Activated naive CD8-positive, alpha-beta T cell (primary cell): ENCODE results near the gene IL1RL2.

ENCODE experiments used
- H3K27ac Mint-ChIP-seq: one replicate; pipeline ENCODE4 v1.8.0; 2021; ENCODE audit warnings: mixed read lengths
- H3K27me3 Mint-ChIP-seq: one replicate; pipeline ENCODE4 v1.8.0; 2021; ENCODE audit warnings: mixed read lengths
- H3K36me3 Mint-ChIP-seq: one replicate; pipeline ENCODE4 v1.8.0; 2021; ENCODE audit warnings: mixed read lengths
- H3K4me1 Mint-ChIP-seq: one replicate; pipeline ENCODE4 v1.8.0; 2021; ENCODE audit warnings: low read depth, mixed read lengths
- H3K4me3 Mint-ChIP-seq: one replicate; pipeline ENCODE4 v1.8.0; 2021; ENCODE audit warnings: mild to moderate bottlenecking, mixed read lengths
- H3K9me3 Mint-ChIP-seq: one replicate; pipeline ENCODE4 v1.8.0; 2021; ENCODE audit warnings: low read depth, mixed read lengths

IL1RL2 gene

DNA sequence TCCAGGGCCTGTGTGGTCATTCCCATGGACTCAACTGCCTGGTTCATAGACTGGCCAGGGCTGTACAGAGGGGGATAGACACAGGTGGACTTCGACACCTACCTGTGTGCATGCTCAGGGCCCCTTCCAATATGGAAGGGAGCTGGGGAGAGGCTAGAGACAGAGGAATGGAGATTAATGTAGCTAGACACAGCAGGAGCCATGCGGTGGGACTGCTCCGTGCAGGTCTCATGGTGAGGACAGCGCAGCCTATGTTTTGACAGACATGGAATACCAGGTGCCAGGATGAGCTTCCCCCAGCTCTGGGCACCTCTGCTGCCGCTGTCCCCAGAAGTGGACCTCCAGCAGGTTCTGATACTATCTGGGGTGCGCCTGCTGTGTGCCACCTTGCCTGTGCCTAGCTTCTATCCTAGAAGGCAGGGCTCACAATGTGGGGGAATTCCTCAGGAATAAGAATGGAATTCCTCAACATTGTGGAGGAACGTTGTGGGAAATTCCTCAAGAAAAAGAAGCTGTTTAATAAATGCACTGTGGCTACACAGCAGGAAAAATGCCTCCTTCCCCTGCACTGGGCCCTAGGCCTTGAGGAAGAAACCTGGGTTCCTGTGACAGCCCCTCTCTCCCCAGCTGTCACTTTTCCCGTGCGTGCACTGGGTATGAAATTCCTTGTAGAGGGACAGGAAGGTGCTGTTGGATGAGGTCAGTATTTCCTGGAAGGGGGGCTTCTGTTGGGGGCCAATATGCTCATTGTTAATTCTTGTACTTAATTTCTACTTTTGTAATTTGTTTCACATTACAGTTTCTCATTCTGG lies 37.0 kb upstream of the IL1RL2 start:
- peaks cover 10% of the 10 kb centered on the region for H3K9me3 Mint-ChIP-seq
- H3K36me3 Mint-ChIP-seq = peaks cover 25% of the 10 kb centered on the region
- H3K27ac Mint-ChIP-seq = no peak overlapping the region
- H3K4me1 Mint-ChIP-seq = peaks cover 16% of the 10 kb centered on the region
- H3K27me3 Mint-ChIP-seq = no peaks in the 10 kb centered on the region
- H3K4me3 Mint-ChIP-seq = no peak overlapping the region

DNA sequence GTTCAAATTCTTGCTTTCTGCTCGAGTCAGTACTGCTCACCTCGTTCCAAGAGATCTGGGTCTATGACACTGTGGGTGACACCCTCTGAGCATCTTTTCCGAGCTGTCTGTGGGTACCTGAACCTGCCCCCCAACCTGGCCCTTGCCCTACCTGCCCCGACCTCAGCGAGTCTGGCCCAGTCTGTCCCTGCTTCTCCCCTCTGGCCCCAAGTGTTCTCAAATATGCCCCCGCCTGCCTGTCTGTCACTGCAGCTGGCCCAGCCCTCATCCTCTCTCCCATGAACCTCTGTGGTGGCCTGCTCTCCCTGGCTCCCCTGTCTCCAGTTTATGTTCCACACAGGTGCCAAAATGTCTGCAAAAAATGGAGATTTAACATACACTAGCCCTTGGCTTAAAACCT lies 32.5 kb upstream of the IL1RL2 start:
- H3K4me1 Mint-ChIP-seq = no peaks in the 10 kb centered on the region
- H3K9me3 Mint-ChIP-seq = no peaks in the 10 kb centered on the region
- no peak overlapping the region for H3K4me3 Mint-ChIP-seq
- no peaks in the 10 kb centered on the region for H3K27me3 Mint-ChIP-seq
- H3K36me3 Mint-ChIP-seq = peaks cover 9% of the 10 kb centered on the region
- H3K27ac Mint-ChIP-seq = no peak overlapping the region

DNA sequence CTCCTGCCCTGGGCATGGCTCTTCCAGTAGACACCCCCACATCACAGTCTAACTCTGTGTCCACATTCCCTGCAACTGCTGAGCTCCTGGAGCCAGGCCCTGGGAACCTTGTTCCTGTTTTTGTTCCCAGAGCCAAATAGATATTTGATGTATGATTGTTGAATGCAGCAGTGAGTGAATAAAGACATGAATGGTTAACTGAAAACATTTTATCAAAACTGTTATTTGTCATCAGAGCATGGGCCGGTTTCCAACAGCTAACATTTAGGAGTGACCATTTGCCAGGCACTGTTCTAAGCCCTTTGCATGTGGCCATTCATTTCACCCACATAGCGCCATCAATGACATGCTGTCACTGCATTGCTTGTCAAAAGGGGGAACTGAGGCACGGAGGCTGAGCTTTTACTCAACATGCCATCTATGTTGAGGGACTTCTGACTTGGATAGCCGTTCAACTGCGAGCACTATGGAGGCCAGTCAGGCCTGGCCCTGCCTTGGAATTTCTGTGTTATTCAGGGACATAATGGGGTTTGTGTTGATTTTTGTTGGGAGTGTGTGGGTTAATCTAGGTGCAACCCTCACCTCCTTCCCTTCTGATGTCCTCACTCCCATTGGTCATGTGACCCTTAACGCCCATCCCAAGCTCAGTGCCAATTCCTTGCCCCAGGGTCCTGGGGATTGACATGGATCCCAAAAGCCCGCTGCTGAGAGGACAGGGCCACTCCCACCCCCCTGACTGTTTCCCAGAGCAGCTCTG lies 31.7 kb upstream of the IL1RL2 start:
- Mint-ChIP-seq H3K4me1 (no peaks in the 10 kb centered on the region), H3K27ac (no peak overlapping the region)

DNA sequence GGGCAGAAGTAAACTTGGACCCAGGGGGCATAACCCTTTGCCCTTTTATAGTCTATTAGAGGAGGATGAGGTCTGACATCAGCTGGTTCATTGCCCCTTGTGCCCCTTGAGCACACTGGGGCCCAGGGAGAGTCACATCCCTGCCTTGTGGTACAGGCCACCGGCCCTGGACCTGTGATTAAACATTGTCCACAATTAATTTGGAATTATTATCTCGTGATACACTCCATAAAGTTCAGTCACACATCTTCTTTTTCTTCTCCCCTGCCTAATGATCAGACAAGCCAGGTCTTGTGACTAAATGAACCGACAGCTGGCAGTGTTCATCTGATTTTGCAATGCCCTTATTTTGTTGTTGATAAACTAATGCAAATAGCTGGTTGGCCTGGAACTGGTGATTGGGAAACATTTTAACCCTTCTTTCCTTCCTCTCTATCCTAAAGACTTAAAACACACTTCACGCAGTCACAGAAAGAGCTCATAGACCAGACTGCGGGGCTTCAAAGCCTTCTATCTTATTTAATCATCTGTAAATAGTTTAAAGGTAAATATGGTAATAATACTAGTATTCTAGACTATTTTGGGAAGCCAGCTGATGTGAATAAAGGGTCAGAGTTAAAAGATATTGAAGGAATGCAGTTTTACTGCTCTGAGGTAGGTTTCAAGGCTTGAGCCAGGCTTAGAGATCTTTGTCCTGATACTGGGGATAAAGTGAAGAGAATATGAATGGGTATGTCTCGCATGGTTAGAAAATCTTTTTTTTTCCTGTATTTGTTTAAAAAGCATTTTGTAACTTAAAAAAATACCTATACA lies 30.9 kb upstream of the IL1RL2 start:
- H3K27ac Mint-ChIP-seq = no peak overlapping the region
- H3K36me3 Mint-ChIP-seq = peaks cover 4% of the 10 kb centered on the region
- no peaks in the 10 kb centered on the region for H3K9me3 Mint-ChIP-seq
- H3K27me3 Mint-ChIP-seq = no peaks in the 10 kb centered on the region
- H3K4me1 Mint-ChIP-seq = no peaks in the 10 kb centered on the region
- no peak overlapping the region for H3K4me3 Mint-ChIP-seq

More for the DNA sequence above, 31.7 kb upstream of the IL1RL2 start:
- Mint-ChIP-seq H3K4me3 (no peak overlapping the region), H3K36me3 (peaks cover 9% of the 10 kb centered on the region), H3K9me3 (no peaks in the 10 kb centered on the region), H3K27me3 (no peaks in the 10 kb centered on the region)

DNA sequence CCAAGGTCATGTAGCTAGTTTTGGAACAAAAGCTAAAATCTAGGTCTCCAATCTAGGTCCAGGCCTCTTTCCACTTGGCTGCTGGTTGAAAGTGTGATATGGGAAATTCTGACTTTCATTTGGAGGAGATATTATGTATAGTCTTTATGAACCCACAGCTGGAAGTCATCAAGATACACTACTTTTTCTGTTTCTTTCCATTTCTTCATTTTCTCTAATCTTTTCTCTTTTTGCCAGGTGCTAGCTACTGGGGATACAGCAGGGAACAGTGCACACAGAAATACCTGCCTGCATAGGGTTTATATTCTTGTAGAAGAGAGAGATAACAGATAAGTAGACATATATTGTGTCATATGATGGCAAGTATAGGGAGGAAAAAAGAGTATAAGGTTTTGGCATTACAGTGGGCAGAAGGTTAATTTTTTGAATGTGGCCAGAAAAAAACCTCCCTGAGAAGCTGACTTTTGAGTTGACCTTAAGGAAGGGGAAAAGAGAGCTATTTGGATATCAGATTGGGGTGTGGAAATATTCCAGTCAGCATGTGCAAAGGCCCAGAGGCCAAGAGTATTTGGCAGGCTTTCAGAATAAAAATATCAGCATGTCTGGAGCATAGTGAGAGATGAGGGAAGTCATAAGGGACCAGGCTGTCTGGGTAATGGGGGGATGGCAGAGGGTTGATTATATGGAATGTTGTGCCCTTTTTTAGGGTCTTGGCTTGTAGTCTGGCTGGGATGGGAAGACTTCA lies 28.6 kb upstream of the IL1RL2 start:
- H3K4me3 Mint-ChIP-seq = no peak overlapping the region
- H3K27me3 Mint-ChIP-seq = no peaks in the 10 kb centered on the region
- H3K27ac Mint-ChIP-seq = no peak overlapping the region
- H3K9me3 Mint-ChIP-seq = no peaks in the 10 kb centered on the region
- H3K4me1 Mint-ChIP-seq = no peaks in the 10 kb centered on the region
- H3K36me3 Mint-ChIP-seq = peaks cover 2% of the 10 kb centered on the region

DNA sequence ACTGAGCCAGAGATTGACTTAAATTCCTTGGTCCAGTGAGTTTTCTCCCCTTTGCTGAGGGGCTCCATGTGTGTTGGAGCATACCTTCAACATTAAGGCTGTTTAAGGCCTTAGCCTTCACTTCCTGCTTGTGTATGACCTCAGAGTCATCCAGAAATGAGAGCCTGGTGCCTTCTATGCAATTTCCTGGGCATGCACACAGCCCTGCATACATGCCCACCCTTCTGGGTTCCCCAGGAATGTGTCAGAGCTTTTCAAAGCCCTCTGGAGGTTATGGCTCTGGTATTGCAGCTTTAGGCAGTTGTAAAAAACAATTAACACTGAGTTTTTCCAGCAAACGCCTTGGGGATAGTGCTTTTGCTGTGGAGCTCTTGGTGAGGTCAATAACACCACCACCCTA lies 27.5 kb upstream of the IL1RL2 start:
- Mint-ChIP-seq H3K36me3 (peaks cover 2% of the 10 kb centered on the region), H3K4me1 (no peaks in the 10 kb centered on the region), H3K27ac (peak overlapping the region; percentile 11), H3K9me3 (no peaks in the 10 kb centered on the region), H3K27me3 (no peaks in the 10 kb centered on the region), H3K4me3 (no peak overlapping the region)

DNA sequence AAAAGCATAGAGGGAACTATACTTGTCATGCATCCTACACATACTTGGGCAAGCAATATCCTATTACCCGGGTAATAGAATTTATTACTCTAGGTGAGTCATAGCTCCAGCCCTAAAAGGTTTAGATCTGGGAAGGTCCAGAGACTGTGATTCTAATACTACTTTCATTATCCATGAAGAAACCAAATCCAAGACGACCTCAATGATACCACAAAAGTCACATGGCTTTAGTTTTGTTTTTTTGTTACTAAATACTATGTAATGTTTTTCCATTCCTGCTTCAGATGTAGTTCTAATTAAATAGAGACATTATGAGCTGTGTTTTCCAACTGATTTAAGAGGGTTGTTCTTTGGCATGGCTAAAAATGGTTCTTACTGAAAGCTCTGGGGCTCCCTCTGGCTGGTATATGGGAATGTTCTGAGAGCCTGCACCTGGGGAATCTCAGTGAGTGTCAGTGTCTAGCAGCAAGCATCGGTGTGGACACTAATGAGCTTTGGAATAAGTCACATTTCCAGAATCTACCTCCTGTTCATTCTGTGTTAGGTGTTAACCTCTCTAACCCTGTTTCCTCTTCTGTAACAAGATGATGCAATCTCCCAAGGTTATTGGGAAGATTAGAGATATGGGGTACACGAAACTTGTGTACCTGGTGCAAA lies 20.5 kb upstream of the IL1RL2 start:
- Mint-ChIP-seq H3K36me3 (no peaks in the 10 kb centered on the region), H3K4me1 (peaks cover 4% of the 10 kb centered on the region), H3K4me3 (no peak overlapping the region), H3K27ac (no peak overlapping the region), H3K27me3 (peaks cover 3% of the 10 kb centered on the region), H3K9me3 (no peaks in the 10 kb centered on the region)

DNA sequence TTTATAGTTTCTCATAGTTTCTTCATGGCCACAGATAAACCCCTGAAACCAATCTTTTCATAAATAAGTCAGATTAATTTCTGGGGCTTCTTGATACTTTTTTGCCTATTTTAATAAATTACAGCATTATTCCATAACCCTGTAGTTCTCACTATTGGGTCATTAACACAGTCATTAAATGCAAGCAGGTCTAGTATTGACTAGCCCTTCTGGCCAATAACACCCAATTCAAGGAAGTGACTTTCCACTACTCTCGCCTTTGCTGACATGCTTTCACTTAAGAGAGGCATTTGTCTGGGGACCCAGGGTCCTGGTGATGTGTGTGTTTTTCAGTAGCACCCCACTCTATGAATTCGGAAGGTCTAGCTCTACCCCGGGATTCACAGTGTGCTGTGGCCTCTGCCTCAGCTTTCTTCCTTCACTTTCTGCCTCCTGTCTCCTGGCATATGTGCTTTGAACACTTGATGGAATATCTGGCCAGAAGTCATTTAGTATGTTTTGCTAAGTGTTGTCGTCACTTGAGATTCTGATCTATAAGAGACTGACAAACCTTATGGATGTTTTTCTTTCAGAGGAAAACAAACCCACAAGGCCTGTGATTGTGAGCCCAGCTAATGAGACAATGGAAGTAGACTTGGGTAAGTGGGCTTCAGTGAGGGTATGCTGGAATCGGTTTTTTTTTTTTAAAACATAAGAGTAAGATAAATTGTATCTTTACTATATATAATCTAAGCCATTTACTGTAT lies 18.6 kb upstream of the IL1RL2 start:
- Mint-ChIP-seq H3K27me3 (peaks cover 3% of the 10 kb centered on the region), H3K4me3 (no peak overlapping the region), H3K4me1 (peaks cover 9% of the 10 kb centered on the region), H3K27ac (no peak overlapping the region), H3K36me3 (no peaks in the 10 kb centered on the region), H3K9me3 (no peaks in the 10 kb centered on the region)

DNA sequence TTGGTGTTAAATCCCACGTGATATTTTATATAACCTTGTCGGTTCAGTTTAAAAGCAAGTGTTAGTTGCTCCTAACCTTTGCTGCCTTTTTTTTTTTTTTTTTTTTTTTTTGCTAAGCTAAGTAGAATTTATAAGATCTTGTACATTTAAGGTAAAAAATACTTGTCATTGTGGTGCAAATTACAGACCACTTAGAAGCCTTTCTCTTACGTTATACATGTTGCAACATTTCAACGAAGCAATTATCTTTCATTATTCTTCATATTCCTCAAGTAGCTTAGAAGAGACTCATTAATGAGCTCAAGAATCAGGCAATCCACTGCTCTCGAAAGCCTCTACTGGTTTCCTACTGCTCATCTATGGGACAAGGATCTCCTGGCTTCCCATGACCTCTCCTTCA lies 14.9 kb upstream of the IL1RL2 start:
- Mint-ChIP-seq H3K36me3 (no peaks in the 10 kb centered on the region), H3K27ac (no peak overlapping the region), H3K4me1 (peaks cover 6% of the 10 kb centered on the region), H3K9me3 (no peaks in the 10 kb centered on the region), H3K4me3 (no peak overlapping the region), H3K27me3 (peaks cover 3% of the 10 kb centered on the region)

DNA sequence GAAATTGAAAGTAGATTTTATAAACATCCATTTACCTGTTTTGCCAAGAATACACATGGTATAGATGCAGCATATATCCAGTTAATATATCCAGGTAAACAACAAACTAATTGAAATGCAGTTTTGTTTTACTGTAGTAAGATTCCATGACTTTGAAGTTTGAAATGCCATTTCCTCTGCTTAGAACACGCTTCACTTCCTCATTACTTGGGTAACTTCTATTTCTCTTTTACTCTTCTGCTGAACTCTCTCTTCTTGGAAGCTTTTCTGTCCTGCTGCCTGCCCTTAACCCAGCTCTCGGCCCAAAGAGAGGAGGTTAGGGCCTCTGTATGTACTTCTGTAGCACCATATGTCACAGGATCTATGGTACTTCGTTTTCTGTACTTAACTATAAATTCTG lies 14.1 kb upstream of the IL1RL2 start:
- H3K36me3 Mint-ChIP-seq = no peaks in the 10 kb centered on the region
- H3K27ac Mint-ChIP-seq = no peak overlapping the region
- H3K4me3 Mint-ChIP-seq = no peak overlapping the region
- peaks cover 3% of the 10 kb centered on the region for H3K27me3 Mint-ChIP-seq
- H3K9me3 Mint-ChIP-seq = no peaks in the 10 kb centered on the region
- peaks cover 6% of the 10 kb centered on the region for H3K4me1 Mint-ChIP-seq

DNA sequence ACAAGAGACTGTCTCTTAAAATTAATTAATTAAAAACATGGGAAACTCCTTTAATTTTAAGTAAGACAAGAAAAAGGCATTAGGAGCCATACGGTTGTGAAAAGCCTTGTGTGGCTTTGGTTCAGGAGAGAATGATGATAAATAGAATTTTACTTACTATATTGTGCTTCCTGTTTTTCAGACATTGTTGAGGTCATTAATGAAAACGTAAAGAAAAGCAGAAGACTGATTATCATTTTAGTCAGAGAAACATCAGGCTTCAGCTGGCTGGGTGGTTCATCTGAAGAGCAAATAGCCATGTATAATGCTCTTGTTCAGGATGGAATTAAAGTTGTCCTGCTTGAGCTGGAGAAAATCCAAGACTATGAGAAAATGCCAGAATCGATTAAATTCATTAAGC lies 10.7 kb upstream of the IL1RL2 start:
- peaks cover 2% of the 10 kb centered on the region for H3K27me3 Mint-ChIP-seq
- H3K36me3 Mint-ChIP-seq = peaks cover 2% of the 10 kb centered on the region
- no peak overlapping the region for H3K27ac Mint-ChIP-seq
- peaks cover 6% of the 10 kb centered on the region for H3K4me1 Mint-ChIP-seq
- no peaks in the 10 kb centered on the region for H3K9me3 Mint-ChIP-seq
- no peak overlapping the region for H3K4me3 Mint-ChIP-seq

DNA sequence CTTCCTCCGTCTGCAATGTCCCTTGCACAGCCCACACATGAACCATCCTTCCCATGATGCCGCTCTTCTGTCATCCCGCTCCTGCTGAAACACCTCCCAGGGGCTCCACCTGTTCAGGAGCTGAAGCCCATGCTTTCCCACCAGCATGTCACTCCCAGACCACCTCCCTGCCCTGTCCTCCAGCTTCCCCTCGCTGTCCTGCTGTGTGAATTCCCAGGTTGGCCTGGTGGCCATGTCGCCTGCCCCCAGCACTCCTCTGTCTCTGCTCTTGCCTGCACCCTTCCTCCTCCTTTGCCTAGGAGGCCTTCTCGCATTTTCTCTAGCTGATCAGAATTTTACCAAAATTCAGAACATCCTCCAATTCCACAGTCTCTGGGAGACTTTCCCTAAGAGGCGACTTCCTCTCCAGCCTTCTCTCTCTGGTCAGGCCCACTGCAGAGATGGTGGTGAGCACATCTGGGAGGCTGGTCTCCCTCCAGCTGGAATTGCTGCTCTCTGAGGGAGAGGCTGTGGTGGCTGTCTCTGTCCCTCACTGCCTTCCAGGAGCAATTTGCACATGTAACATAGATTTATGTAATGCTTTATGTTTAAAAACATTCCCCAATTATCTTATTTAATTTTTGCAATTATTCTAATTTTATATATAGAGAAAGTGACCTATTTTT lies 8.9 kb upstream of the IL1RL2 start:
- Mint-ChIP-seq H3K36me3 (peaks cover 2% of the 10 kb centered on the region), H3K27me3 (peaks cover 9% of the 10 kb centered on the region), H3K4me3 (no peak overlapping the region), H3K9me3 (no peaks in the 10 kb centered on the region), H3K4me1 (peaks cover 1% of the 10 kb centered on the region), H3K27ac (no peak overlapping the region)

DNA sequence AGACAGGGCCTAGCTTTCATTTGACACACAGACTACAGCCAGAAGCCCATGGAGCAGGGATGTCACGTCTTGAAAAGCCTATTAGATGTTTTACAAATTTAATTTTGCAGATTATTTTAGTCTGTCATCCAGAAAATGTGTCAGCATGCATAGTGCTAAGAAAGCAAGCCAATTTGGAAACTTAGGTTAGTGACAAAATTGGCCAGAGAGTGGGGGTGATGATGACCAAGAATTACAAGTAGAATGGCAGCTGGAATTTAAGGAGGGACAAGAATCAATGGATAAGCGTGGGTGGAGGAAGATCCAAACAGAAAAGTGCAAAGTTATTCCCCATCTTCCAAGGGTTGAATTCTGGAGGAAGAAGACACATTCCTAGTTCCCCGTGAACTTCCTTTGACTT lies 7.8 kb upstream of the IL1RL2 start:
- no peak overlapping the region for H3K4me3 Mint-ChIP-seq

More for the DNA sequence above, 7.8 kb upstream of the IL1RL2 start:
- Mint-ChIP-seq H3K27me3 (peaks cover 9% of the 10 kb centered on the region), H3K4me1 (no peaks in the 10 kb centered on the region), H3K27ac (no peak overlapping the region), H3K36me3 (peaks cover 2% of the 10 kb centered on the region), H3K9me3 (no peaks in the 10 kb centered on the region)
